ENCODE measurements around the gene SORL1-AS1.

SORL1-AS1 gene

DNA sequence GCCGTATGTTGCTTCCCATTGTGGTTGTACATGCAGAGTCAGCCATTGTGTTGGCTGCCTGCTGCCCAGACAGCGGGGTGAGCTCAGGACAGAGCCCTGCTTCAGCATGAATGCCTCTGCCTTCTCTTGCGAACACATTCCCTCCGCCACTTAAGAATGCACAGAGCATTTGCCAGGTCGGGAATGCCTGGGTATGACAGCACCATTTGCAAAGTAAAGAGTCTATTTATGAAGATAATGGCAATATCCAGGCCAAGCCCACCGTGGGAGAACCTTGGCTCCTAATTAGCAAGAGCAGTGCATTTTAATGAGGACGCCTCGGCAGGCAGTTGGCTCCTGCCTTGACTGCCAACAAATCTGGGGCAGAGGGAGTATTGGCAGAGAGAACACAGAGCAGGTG, 63.1 kb downstream of the SORL1-AS1 start:
- no peak overlapping the region for H3K4me3 ChIP-seq (ENCODE audit: low read depth, low read length)
- no peak overlapping the region for H2AFZ ChIP-seq (ENCODE audit: low read length, unreplicated experiment)
- H3K27ac ChIP-seq (ENCODE audit: low read depth, low read length), result no peak overlapping the region

More for the DNA sequence above, 63.1 kb downstream of the SORL1-AS1 start:
- Histone ChIP-seq H3K36me3 (ENCODE audit: insufficient read depth, low read length) (no peaks in the 10 kb centered on the region), H3K27me3 (ENCODE audit: insufficient read depth, low read length) (peaks cover 73% of the 10 kb centered on the region), H3K4me1 (ENCODE audit: control insufficient read depth, insufficient read depth, low read length, unreplicated experiment) (no peaks in the 10 kb centered on the region), H3K79me2 (ENCODE audit: control insufficient read depth, insufficient read depth, low read length, unreplicated experiment) (no peaks in the 10 kb centered on the region)

All from ACC112 (cell line).